ENCODE measurements around the gene ZNF154.
"Not testable (repeated sequence)": the region's sequence is repeated elsewhere in the genome, so short reads cannot be mapped to it uniquely, and the experiment has no call there.

Gene ZNF154

GRCh38 chr19:57708641-57709361 lies at the start of gene ZNF154:
ZNF154 (minus strand) TSS chr19:57709204; CDS start chr19:57708971, 233 bp downstream.
- DNase-seq = no peak

- DNase-seq = no peak
Observed at GRCh38 chr19:57757941-57758340, 48.9 kb upstream of the ZNF154 start.

- no peak for DNase-seq
Observed at GRCh38 chr19:57755031-57755430, 46.0 kb upstream of the ZNF154 start.

DNA sequence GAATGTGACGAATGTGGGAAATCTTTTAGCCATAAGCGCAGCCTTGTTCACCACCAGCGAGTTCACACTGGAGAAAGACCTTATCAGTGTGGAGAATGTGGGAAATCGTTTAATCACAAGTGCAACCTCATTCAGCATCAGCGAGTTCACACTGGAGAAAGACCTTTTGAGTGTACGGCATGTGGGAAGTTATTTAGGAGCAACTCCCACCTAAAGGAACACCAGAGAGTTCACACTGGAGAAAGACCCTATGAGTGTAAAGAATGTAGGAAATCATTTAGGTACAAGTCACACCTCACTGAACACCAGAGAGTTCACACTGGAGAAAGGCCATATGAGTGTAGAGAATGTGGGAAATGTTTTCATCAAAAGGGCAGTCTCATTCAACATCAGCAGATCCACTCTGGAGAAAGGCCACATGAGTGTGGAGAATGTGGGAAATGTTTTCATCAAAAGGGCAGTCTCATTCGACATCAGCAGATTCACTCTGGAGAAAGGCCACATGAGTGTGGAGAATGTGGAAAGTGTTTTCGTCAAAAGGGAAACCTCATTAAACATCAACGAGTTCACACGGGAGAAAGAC lies 45.2 kb upstream of the ZNF154 start:
- DNase-seq = no peak

- DNase-seq = no peak
Observed at GRCh38 chr19:57748029-57748428, 39.0 kb upstream of the ZNF154 start.

DNA sequence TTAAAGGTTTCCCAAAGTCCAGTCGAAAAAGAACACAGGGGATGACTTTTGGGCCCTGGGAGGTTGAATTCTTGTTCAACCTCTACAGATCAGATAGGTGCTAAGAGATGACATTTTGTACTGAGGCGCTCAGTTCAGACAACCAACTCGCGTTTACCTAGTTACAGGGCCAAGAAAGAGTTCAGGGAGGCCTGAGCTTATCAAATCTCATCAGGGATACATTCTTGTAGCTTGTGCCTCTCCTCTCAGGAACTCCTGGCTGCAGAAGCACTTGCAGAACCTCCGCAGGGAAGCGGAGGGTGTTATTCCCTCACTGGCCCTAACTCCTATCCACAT lies 38.4 kb upstream of the ZNF154 start:
- no peak for DNase-seq

- peak; percentile 82 for DNase-seq
Observed at GRCh38 chr19:57746580-57747471, 37.8 kb upstream of the ZNF154 start, which contains the start of gene ZNF776. ZNF776 (plus strand) TSS chr19:57746815; CDS start chr19:57747059, 244 bp downstream.

- DNase-seq = not testable (repeated sequence)
Observed at GRCh38 chr19:57738770-57739169, 29.8 kb upstream of the ZNF154 start.

- DNase-seq = not testable (repeated sequence)
Observed at GRCh38 chr19:57738320-57738719, 29.3 kb upstream of the ZNF154 start.

GRCh38 chr19:57720878-57721277 lies 11.9 kb upstream of the ZNF154 start:
- DNase-seq = no peak

- peak; percentile 90 for DNase-seq
Observed at GRCh38 chr19:57719901-57720519, 11.0 kb upstream of the ZNF154 start.

- DNase-seq = peak; percentile 59
Observed at GRCh38 chr19:57719424-57719823, 10.4 kb upstream of the ZNF154 start.

DNA sequence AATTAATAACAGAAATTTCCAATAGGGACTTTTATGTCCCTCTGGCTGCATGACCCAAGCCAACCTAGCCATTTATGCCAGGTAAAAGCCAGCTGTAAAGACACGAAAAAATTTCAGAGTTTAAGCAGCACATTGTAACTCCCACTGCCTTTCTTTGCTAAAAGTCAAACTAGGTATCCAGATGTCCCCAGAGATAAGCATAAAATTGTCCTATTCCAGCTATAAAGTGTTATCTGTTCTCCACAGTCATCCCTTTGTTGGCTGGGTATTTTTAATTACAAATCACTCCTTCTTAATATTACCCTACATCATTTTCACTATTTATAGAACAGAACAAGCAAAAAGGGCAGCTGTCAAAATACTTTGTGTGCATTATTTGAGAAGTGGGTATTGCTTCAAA lies 3.2 kb upstream of the ZNF154 start:
- no peak for DNase-seq

DNA sequence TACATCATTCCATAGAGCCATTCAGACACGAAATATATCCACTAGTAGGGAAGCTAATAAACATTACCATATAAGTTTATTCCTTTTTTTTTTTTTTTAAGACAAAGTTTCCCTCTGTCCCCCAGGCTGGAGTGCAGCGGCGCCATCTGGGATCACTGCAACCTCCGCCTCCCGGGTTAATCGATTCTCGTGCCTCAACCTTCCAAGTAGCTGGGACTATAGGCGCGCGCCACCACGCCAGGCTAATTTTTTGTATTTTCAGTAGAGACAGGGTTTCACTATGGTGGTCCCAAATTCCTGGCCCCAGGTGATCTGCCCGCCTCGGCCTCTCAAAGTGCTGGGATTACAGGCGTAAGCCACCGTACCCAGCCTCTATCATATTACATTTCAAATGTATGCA lies 612 bp upstream of the ZNF154 start:
- DNase-seq = no peak

- no peak for DNase-seq
Observed at GRCh38 chr19:57706346-57706745, 2.7 kb downstream of the ZNF154 start.

DNA sequence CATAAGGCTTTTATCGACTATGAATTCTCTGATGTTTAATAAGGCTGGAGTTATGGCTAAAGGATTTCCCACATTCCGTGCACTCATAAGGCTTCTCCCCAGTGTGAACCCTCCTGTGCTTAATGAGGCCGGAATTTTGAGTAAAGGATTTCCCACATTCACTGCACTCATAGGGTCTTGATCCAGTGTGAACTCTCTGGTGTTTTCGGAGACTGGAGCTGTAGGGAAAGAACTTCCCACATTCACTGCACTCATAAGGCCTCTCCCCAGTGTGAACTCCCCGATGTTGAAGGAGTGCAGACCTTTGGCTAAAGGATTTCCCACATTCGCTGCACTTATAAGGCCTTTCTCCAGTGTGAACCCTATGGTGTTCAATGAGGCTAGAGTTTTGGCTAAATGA lies 7.4 kb downstream of the ZNF154 start:
- no peak for DNase-seq

DNA sequence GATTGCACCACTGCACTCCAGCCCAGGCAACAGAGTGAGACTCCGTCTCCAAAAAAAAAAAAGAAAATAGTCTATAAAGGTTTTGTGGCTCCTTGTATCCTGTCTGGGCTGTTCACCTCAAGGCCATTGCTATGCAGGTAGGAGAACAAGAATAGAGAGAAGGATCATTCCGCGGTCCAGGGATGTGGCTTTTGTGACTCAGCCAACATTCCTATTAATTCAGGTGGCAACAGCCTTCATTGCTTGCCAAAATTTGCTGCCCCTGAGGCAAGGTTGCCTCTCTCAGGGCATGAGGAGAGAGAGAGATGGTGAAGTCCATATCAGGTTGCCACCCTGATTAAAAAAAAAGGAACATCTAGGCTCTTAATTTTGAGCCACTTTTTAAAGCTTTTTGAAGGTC lies 19.3 kb downstream of the ZNF154 start:
- no peak for DNase-seq

GRCh38 chr19:57688011-57688763 lies 20.8 kb downstream of the ZNF154 start:
- DNase-seq = no peak

GRCh38 chr19:57687363-57688010 lies 21.5 kb downstream of the ZNF154 start:
- no peak for DNase-seq

- DNase-seq = no peak
Observed at GRCh38 chr19:57686727-57687126, 22.3 kb downstream of the ZNF154 start.

DNA sequence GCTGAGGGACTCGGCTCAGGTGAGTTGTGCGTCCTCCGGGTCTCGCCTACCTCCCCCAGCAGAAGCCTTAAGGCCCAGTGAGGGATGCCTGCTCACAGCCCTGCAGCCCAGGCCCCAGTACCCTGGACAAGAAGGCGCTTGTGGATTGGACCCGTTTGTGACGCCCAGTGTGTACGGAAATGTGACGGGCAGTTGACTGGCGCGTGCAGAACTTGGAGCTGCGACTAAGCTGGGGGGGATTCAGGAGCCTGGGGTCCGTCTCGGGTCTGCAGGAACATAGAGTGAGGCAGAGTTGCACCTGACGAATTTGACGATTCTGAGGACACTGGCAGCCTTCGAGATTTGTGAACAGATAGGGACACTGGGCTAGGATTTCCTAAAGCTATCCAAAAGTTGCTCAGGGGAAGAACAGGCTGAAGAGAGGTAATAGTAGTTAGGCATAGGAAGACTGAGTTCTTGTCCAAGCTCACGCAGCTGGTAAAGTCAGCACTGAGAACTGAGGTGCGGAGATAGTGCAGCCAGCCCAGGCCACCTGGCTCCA lies 26.7 kb downstream of the ZNF154 start:
- no peak for DNase-seq

- no peak for DNase-seq
Observed at GRCh38 chr19:57675881-57676280, 33.1 kb downstream of the ZNF154 start.

All from DMS 273 treated with DMSO at 0.1 percent for 48 hours (cell line).